ENCODE results near the gene KIF6. TPM values are rescaled to one million over a fixed set of nuclear protein-coding genes. Genes with fewer than 3 reads are reported as not detected.

The KIF6 gene
- total RNA-seq, 1 donor from 2014 or later: 2.9 TPM

DNA sequence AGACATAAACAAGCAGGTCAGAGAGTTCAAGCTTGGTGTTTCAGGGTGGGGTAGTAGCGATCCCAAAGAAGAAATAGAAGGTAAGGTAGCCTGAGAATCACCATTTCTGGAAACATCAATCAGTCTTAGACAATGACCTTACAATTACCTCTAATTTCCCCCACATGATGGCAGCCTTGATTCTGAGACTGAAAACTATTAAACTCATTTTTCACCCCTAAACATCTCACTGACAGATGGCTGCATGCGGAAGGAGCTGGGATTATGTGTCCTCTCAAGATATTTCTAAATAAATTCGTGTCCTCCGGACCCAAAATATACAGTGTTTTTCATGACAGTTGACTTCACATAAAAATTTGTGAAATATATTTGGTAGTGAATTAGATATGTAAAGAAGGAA is 61.0 kb downstream of the KIF6 start:
- DNase-seq (ENCODE audit: low spot score, unreplicated experiment): no peak
- Mint-ChIP-seq H3K36me3 (ENCODE audit: insufficient read depth) (no peaks in the 10 kb centered on the region), H3K9me3 (ENCODE audit: low read depth) (no peaks in the 10 kb centered on the region), H3K27me3 (no peaks in the 10 kb centered on the region), H3K4me3 (ENCODE audit: low read depth) (no peak overlapping the region), H3K4me1 (ENCODE audit: low read depth) (peaks cover 9% of the 10 kb centered on the region), H3K27ac (no peak overlapping the region)
- TF ChIP-seq, protein P1, sequence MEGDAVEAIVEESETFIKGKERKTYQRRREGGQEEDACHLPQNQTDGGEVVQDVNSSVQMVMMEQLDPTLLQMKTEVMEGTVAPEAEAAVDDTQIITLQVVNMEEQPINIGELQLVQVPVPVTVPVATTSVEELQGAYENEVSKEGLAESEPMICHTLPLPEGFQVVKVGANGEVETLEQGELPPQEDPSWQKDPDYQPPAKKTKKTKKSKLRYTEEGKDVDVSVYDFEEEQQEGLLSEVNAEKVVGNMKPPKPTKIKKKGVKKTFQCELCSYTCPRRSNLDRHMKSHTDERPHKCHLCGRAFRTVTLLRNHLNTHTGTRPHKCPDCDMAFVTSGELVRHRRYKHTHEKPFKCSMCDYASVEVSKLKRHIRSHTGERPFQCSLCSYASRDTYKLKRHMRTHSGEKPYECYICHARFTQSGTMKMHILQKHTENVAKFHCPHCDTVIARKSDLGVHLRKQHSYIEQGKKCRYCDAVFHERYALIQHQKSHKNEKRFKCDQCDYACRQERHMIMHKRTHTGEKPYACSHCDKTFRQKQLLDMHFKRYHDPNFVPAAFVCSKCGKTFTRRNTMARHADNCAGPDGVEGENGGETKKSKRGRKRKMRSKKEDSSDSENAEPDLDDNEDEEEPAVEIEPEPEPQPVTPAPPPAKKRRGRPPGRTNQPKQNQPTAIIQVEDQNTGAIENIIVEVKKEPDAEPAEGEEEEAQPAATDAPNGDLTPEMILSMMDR (IDR thresholded peaks at IDR 0.05; ENCODE audit: unreplicated experiment): no peak

DNA sequence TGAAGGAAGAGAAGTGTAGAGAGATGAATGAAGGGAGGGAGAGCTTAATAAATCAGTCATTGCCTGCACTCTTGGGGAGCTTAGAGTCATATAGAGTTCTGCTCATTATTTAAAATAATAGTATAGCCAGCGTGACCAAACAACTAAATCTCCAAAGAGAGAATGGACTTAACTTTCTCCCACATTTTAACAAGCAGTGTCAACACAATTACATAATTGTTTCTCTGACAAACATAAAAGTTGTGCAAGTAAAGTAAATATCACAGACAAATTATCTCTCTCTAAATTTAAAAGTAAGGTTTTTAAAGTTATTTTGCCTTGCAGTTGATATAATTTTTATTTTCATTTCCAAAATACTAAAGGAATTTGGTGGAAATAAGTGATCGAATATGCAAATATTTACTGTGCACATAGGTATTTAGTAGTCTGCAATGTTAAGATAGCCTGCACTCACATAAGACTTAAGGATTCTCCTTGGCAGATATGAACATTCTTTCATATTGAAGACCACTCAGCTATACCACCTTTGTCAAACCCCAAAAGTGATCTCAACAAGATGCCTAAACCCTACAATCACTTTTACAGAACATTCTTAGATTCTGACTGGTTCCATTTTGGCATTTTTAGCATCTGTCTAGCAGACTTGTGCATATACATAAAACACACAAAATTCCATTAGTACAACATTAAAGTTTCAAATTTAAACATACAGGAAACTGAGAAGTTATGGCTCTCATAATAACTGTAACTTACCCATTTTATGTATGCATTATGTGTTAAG is 67.7 kb downstream of the KIF6 start:
- Mint-ChIP-seq H3K4me1 (ENCODE audit: low read depth) (no peaks in the 10 kb centered on the region), H3K36me3 (ENCODE audit: insufficient read depth) (no peaks in the 10 kb centered on the region), H3K4me3 (ENCODE audit: low read depth) (no peak overlapping the region), H3K27me3 (no peaks in the 10 kb centered on the region), H3K9me3 (ENCODE audit: low read depth) (no peaks in the 10 kb centered on the region), H3K27ac (no peak overlapping the region)
- TF ChIP-seq, protein P1 (IDR thresholded peaks at IDR 0.05; ENCODE audit: unreplicated experiment): no peak
- no peak for DNase-seq (ENCODE audit: low spot score, unreplicated experiment)

DNA sequence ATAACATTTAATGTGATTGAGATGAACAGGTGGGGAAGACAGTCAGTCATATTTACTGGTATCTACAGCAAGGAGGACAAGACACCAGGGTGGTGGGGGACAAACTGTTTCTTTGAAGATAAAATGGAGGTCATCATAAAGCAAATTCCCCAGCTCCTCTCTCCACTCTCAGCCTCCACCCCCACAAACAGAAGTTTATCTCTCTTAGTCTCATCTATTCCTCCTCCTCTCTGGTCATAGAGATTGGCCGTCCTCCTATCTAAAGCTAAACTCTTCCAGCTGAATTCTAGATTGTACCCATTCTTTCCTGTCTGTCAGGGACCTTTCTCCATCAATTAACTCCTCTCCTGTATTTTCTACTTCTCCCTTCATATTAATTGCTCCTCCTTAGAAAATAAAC is 71.1 kb downstream of the KIF6 start:
- no peaks in the 10 kb centered on the region for H3K36me3 Mint-ChIP-seq (ENCODE audit: insufficient read depth)
- H3K4me3 Mint-ChIP-seq (ENCODE audit: low read depth): no peak overlapping the region
- TF ChIP-seq, protein P1 (IDR thresholded peaks at IDR 0.05; ENCODE audit: unreplicated experiment): no peak
- no peak overlapping the region for H3K27ac Mint-ChIP-seq
- no peaks in the 10 kb centered on the region for H3K9me3 Mint-ChIP-seq (ENCODE audit: low read depth)
- H3K4me1 Mint-ChIP-seq (ENCODE audit: low read depth): no peaks in the 10 kb centered on the region
- H3K27me3 Mint-ChIP-seq: no peaks in the 10 kb centered on the region
- no peak for DNase-seq (ENCODE audit: low spot score, unreplicated experiment)

DNA sequence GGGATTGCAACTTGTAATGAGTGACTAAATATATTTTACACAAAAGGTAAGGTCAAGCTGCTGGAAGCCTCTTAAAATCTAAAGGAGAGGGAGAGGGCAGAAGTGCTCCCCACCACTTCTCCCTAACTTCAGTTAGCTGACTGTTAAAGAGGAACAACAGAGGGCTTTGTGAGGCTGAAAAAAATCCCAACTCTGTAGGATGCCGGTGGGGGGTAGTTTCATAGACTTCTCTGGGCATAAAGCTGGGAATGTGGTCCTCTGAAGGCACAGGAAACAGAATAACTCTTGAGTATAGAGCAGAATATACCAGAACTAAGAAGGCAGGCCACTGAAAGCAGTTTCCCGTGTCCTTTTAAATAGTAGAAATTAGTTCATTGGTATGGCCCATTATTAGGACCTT is 71.6 kb downstream of the KIF6 start:
- Mint-ChIP-seq H3K4me1 (ENCODE audit: low read depth) (no peaks in the 10 kb centered on the region), H3K4me3 (ENCODE audit: low read depth) (no peak overlapping the region), H3K36me3 (ENCODE audit: insufficient read depth) (no peaks in the 10 kb centered on the region), H3K27me3 (no peaks in the 10 kb centered on the region), H3K27ac (no peak overlapping the region), H3K9me3 (ENCODE audit: low read depth) (no peaks in the 10 kb centered on the region)
- no peak for DNase-seq (ENCODE audit: low spot score, unreplicated experiment)
- TF ChIP-seq, protein P1 (IDR thresholded peaks at IDR 0.05; ENCODE audit: unreplicated experiment): no peak

DNA sequence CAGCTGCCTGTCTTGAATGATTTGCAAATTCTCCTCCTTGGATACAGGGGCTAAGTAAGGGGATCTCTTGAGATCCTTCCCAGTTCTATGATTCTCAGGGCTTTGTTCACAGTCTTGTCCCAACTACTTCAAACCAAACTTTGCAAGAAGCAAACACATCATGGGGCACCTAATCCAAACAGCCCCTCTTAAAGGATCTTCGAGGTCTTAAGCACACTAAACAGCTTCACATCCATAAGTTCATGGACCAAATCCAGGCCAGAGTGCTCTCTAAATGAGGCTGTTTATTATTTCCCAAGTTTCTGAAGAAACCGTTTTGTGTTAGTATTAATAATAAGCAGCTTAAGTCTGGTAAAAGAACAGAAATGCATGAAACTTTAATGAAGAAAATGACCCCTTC is 75.2 kb downstream of the KIF6 start:
- no peak for DNase-seq (ENCODE audit: low spot score, unreplicated experiment)
- no peaks in the 10 kb centered on the region for H3K36me3 Mint-ChIP-seq (ENCODE audit: insufficient read depth)
- H3K4me1 Mint-ChIP-seq (ENCODE audit: low read depth): no peaks in the 10 kb centered on the region
- no peak overlapping the region for H3K4me3 Mint-ChIP-seq (ENCODE audit: low read depth)
- H3K27ac Mint-ChIP-seq: no peak overlapping the region
- TF ChIP-seq, protein P1 (IDR thresholded peaks at IDR 0.05; ENCODE audit: unreplicated experiment): no peak
- H3K9me3 Mint-ChIP-seq (ENCODE audit: low read depth): no peaks in the 10 kb centered on the region
- no peaks in the 10 kb centered on the region for H3K27me3 Mint-ChIP-seq

All from progenitor cell of endocrine pancreas (in vitro differentiated cells).